Measurements from ENCODE around the gene GRID1.

GRID1 gene

GRCh38 chr10:86202226-86202735, 164.3 kb downstream of the GRID1 start:
- DNase-seq = no peak

DNA sequence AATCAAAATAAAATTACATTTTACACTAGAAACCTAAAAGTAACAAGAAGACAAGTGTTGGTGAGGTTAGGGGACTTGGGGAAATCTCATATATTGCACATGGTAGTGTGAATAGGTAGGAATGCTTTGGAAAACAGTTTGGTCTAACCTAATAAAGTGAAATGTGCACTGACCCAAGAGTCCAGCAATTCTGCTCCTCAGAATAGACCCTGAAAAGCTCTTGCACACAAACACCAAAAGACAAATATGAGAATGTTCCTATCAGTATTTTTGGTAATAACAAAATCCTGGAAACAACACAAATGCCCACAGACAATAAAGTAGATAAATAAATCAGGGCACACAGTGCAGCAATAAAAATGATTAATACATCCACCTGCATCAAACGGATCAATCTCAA, 165.7 kb downstream of the GRID1 start:
- no peak for DNase-seq

DNA sequence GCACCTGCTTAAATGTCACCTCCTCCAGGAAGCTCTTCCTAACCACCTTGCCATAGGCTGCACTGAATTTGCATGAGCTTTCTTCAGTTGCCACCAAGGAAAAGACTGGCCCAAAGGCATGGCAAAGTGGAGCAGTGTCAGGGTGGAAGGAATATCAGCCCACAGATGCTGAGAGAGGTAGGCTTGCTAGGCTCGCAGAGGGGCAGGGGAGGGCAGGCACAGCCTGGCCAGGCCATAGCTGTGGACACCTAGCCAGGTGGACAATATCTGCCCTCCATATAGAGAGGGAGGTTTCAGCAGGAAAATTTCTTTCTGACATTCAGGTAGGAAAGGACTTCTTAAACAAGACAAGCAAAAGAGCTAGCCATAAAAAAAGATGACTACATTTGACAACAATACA, 166.3 kb downstream of the GRID1 start:
- no peak for DNase-seq

DNA sequence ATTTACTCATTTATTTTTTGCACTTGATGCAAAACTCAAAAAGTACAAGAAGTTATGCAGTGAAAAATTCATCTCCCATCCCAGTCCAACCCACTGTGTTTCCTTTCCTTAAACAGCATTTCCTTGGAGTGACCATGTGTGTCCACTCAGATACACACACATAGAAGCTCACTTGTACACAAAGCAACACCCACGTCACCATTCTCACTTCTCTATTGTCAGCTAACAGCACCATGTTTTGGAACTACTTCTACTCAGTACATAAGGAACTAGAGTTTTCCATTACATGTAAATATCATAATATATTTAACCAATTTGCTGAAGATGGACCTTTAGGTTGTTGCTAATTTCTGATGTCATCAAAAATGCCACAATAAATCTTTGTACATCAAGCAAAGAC, 167.6 kb downstream of the GRID1 start:
- no peak for DNase-seq

GRCh38 chr10:86198271-86198670, 168.3 kb downstream of the GRID1 start:
- DNase-seq = no peak

- DNase-seq = no peak
Measured at GRCh38 chr10:86197166-86197790, 169.3 kb downstream of the GRID1 start.

DNA sequence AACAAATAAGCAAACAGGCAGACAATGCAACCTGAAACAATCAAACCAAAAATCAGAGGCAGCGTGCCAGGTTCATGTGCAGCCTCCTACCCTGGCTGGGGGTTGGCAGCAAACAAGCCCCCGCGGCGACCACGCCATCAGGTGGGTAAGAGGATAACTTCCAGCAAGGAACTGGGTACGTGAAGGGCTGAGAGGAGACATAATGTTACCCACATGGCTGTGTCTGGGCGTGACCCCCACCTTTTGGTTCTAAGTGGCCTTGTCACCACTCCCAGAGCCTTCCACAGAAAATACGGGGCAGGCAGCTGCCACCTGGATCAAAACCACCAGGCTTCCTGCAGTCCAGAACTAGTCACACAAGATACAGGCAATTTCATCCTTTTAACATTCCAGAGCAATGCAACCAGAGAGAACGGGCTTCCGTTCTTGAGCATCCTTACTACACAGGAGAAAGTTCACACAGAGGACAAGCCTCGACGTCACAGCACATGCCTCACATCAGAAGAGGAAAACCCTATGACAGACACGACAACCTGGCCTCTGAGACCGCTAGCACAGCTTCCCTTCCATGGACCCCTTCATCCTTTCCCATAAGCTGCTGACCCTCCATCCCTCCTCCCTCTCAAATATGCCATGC, 171.0 kb downstream of the GRID1 start:
- no peak for DNase-seq

DNA sequence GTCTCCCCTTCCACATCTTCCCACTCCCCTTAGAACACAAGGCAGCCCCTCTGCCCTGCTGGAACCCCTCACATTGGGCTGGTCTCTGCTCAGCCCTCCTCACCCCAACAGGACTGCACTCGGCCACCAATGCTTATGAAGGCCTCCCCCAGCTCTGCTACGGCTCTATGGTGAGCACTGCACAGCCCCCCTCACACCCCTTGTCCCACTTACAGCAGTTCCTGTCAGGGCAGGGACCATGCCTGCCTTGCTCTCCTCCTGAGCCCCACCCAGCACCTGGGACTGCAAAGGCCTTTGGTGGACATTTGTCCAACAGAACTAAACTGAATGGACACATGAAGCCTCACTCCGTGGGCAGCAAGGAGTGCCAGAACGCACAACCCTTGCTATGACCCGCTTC, 171.9 kb downstream of the GRID1 start:
- no peak for DNase-seq

- no peak for DNase-seq
Measured at GRCh38 chr10:86193841-86194240, 172.8 kb downstream of the GRID1 start.

GRCh38 chr10:86192691-86193090, 173.9 kb downstream of the GRID1 start:
- DNase-seq = no peak

- DNase-seq = no peak
Measured at GRCh38 chr10:86192147-86192546, 174.4 kb downstream of the GRID1 start.

DNA sequence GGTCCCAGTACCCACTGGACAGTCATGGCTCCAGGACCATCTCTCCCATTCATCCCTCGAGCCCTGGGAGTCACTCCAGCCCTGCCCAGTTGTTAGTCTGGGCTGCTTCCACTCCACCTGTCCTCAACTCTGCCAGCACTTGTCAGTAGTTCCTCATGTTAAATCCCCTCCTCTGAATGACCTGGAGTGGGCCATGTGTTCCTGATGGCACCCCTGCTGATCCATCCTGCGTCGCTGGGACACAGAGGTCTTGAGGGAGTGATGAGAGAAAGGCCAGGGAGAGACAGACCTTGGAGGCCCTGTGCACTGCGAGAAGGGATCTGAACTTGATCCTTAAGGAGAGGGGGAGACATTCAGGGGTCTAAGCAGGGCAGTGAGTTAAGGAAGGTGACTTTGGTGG, 174.9 kb downstream of the GRID1 start:
- no peak for DNase-seq

- no peak for DNase-seq
Measured at GRCh38 chr10:86191166-86191565, 175.4 kb downstream of the GRID1 start.

- no peak for DNase-seq
Measured at GRCh38 chr10:86190291-86190690, 176.3 kb downstream of the GRID1 start.

GRCh38 chr10:86189891-86190290, 176.7 kb downstream of the GRID1 start:
- no peak for DNase-seq

DNA sequence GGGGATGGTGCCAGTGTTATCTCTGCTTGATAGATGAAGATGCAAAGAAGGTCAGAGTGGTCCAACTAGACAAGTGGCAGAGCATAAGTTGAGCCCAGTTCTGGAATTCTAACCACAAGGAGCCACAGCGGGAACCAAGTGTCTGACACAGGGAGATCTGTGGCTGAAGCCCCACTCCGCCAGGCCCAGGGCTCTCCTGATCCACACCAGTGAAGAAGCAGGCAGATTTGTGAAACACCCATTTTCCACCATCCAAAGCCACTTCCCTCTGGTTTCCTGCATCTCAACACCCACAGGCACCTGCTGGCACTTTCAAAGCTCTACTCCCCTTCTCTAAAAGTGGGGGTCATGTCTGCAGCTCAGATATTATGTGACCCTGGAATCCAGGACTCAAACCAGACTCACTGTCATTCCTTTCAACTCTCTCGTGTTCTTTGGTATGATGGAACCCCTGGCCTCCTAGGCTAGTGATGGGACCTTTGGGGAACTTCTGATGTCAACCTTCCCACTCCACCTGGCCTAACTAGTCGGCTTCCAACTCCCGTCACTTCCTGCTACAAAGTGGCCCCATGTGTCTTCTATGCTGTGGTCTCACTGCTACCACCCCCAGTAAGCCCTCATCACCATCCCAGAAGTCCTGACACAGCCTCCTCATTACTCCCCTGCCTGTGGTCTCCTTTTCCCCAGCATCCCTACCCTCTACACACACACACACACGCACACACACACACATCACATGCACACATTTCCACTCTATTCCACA, 177.6 kb downstream of the GRID1 start:
- DNase-seq = no peak

DNA sequence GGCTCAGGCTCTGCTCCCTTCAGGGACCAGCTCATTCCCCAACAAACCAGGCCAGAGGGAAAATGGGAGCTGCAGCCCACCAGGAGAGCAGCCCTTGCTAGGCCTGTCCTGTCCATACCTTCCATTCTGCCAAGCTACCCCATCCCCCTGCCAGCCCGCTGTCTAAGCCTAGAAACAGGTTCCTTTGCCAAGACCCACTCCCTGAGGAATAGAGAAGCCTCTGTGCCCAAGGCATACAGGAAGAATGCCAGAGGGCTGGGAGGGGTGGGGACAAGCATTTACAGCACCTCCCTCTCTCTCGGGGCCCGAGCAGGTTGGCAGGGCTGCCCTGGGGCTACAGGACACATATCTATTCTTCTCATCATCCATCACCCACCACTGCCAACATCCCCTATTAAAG, 178.3 kb downstream of the GRID1 start:
- no peak for DNase-seq

GRCh38 chr10:86187499-86188239, 178.9 kb downstream of the GRID1 start:
- no peak for DNase-seq

DNA sequence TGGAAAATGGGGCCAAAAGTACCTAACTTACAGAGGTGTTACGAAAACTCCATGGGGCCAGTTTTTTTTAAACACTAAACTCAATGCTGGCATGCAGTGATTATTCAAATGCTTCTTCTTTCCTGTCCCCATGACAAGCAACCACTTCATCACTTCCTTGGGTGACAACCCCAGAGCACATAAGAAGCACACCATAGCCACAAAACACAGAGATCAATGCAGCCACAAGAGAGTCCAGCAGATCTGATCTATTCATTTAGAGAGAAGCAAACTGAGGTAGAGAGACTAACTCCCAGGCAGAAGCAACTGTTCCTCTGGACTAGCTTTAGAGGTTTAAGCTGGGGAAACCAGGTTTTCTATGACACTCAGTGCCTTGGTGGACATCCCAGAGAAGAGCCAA, 180.0 kb downstream of the GRID1 start:
- DNase-seq = no peak

DNA sequence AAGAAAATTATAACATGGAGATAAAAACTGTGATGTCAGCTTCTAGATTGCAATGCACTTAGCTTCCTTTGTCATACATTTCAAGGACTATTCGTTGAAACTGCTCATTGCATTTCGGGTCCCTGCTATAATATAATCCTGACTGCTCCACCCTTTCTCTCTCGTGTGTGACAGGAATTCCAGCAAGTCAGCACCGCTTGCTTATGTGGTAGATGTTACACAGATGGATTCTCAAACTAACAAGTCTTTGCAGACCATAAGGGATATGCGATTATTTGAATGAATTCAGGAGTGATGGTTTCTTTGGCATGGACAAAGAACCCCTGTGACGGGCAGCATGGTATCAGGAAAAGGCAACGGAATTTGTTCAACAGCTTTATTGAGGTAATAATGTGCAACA, 184.0 kb downstream of the GRID1 start:
- no peak for DNase-seq

- no peak for DNase-seq
Measured at GRCh38 chr10:86182150-86182549, 184.4 kb downstream of the GRID1 start.

GRCh38 chr10:86180861-86181260, 185.7 kb downstream of the GRID1 start:
- DNase-seq = no peak

GRCh38 chr10:86179961-86180360, 186.6 kb downstream of the GRID1 start:
- DNase-seq = no peak
